AG20443 (cell line): ENCODE data around the gene FRMPD1.
"Not testable (repeated sequence)": the region's sequence is repeated elsewhere in the genome, so short reads cannot be mapped to it uniquely, and the experiment has no call there.

Experiments
- DNase-seq: peaks from one replicate; pipeline ENCODE4 v3.0.0; 2012; ENCODE audit warnings: low spot score, mixed read lengths

The FRMPD1 gene

GRCh38 chr9:37650873-37651768 lies at the start of gene FRMPD1:
FRMPD1 (plus strand) TSS chr9:37650954; CDS start chr9:37692642, 41,688 bp downstream.
- peak; percentile 93 for DNase-seq

- DNase-seq = not testable (repeated sequence)
Observed at GRCh38 chr9:37602061-37602460, 48.7 kb upstream of the FRMPD1 start.

- no peak for DNase-seq
Observed at GRCh38 chr9:37602817-37603216, 47.9 kb upstream of the FRMPD1 start.

GRCh38 chr9:37604296-37604695 lies 46.5 kb upstream of the FRMPD1 start:
- DNase-seq = peak; percentile 44

GRCh38 chr9:37608250-37608649 lies 42.5 kb upstream of the FRMPD1 start:
- DNase-seq = no peak

- no peak for DNase-seq
Observed at GRCh38 chr9:37609735-37610397, 40.9 kb upstream of the FRMPD1 start.

- DNase-seq = no peak
Observed at GRCh38 chr9:37611014-37611413, 39.7 kb upstream of the FRMPD1 start.

GRCh38 chr9:37611961-37612360 lies 38.8 kb upstream of the FRMPD1 start:
- no peak for DNase-seq

GRCh38 chr9:37617161-37617560 lies 33.6 kb upstream of the FRMPD1 start:
- DNase-seq = no peak

GRCh38 chr9:37617832-37618231 lies 32.9 kb upstream of the FRMPD1 start:
- peak; percentile 87 for DNase-seq

GRCh38 chr9:37618817-37619216 lies 31.9 kb upstream of the FRMPD1 start:
- DNase-seq = peak; percentile 71

GRCh38 chr9:37619806-37620205 lies 30.9 kb upstream of the FRMPD1 start:
- no peak for DNase-seq

- DNase-seq = no peak
Observed at GRCh38 chr9:37620396-37620795, 30.4 kb upstream of the FRMPD1 start.

GRCh38 chr9:37621273-37622121 lies 29.3 kb upstream of the FRMPD1 start:
- DNase-seq = no peak

GRCh38 chr9:37622462-37622861 lies 28.3 kb upstream of the FRMPD1 start:
- peak; percentile 58 for DNase-seq

GRCh38 chr9:37623267-37623666 lies 27.5 kb upstream of the FRMPD1 start:
- DNase-seq = no peak

- no peak for DNase-seq
Observed at GRCh38 chr9:37624073-37624472, 26.7 kb upstream of the FRMPD1 start.

- no peak for DNase-seq
Observed at GRCh38 chr9:37625036-37625757, 25.6 kb upstream of the FRMPD1 start.

- DNase-seq = no peak
Observed at GRCh38 chr9:37625758-37626147, 25.0 kb upstream of the FRMPD1 start.

- DNase-seq = no peak
Observed at GRCh38 chr9:37626708-37627292, 24.0 kb upstream of the FRMPD1 start.

GRCh38 chr9:37632479-37632878 lies 18.3 kb upstream of the FRMPD1 start:
- DNase-seq = no peak
